Parathyroid adenoma (tissue), 2 donors: ENCODE results near the gene FZD1.

Source experiments
- H2AFZ ChIP-seq: fragments of 300-600 bp; sonication (generic); one replicate; pipeline ENCODE4 v1.7.0; 2017; ENCODE audit warnings: antibody characterized with exemption, mild to moderate bottlenecking
- H3K27ac ChIP-seq: fragments of 300-600 bp; sonication (generic); one replicate; pipeline ENCODE4 v1.7.0; 2017
- H3K27me3 ChIP-seq: fragments of 300-600 bp; sonication (generic); one replicate; pipeline ENCODE4 v1.7.0; 2017; ENCODE audit warnings: low read length; ENCODE audit not compliant: control insufficient read depth, insufficient read depth
- H3K36me3 ChIP-seq: fragments of 300-600 bp; sonication (generic); one replicate; pipeline ENCODE4 v1.7.0; 2017; ENCODE audit warnings: low read length; ENCODE audit not compliant: control insufficient read depth, insufficient read depth
- H3K4me1 ChIP-seq: fragments of 300-600 bp; sonication (generic); one replicate; pipeline ENCODE4 v1.7.0; 2017; ENCODE audit warnings: control low read depth
- H3K4me2 ChIP-seq: fragments of 300-600 bp; sonication (generic); one replicate; pipeline ENCODE4 v1.7.0; 2017; ENCODE audit warnings: low read length
- H3K4me3 ChIP-seq: fragments of 300-600 bp; sonication (generic); one replicate; pipeline ENCODE4 v1.7.0; 2017; ENCODE audit warnings: low read depth, low read length
- H3K79me2 ChIP-seq: fragments of 300-600 bp; sonication (generic); one replicate; pipeline ENCODE4 v1.7.0; 2017; ENCODE audit warnings: control low read depth
- H3K9ac ChIP-seq: fragments of 300-600 bp; sonication (generic); one replicate; pipeline ENCODE4 v1.7.0; 2017; ENCODE audit warnings: mild to moderate bottlenecking
- H3K9me3 ChIP-seq: fragments of 300-600 bp; sonication (generic); one replicate; pipeline ENCODE4 v1.7.0; 2017; ENCODE audit warnings: low read length; ENCODE audit not compliant: control insufficient read depth
- CTCF ChIP-seq: fragments of 300-600 bp; sonication (generic); IDR thresholded peaks from one replicate; pipeline ENCODE4 v1.7.0; 2017; ENCODE audit warnings: antibody characterized with exemption, mild to moderate bottlenecking
- donor health status: primary hyperparathyroidism.

FZD1 gene

DNA sequence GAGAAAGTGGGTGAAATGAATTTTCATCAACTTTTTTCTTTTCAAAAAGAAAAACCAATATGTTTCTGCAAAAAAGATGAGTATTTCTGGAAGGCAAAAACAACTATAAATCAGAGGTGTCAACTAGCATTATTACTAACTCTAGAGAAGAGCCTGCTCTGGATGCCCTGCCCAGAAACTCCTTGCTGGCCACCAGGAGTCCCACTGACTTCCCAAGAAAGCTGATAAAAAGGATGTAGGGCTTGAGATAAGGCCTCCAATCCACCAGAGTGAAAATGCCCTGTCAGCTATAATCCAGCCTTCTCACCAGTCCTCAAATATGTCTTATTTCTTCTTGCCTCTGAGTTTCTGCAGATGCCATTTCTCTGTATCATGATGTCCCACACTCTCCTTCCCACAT, 16.7 kb upstream of the FZD1 start:
- Histone ChIP-seq H3K4me1 (peaks cover 3% of the 10 kb centered on the region), H3K79me2 (no peaks in the 10 kb centered on the region), H2AFZ (no peak overlapping the region), H3K9ac (no peak overlapping the region), H3K27ac (no peak overlapping the region), H3K27me3 (no peaks in the 10 kb centered on the region), H3K36me3 (no peaks in the 10 kb centered on the region), H3K4me2 (no peak overlapping the region), H3K4me3 (no peak overlapping the region), H3K9me3 (no peaks in the 10 kb centered on the region)
- no peak for TF ChIP-seq CTCF

DNA sequence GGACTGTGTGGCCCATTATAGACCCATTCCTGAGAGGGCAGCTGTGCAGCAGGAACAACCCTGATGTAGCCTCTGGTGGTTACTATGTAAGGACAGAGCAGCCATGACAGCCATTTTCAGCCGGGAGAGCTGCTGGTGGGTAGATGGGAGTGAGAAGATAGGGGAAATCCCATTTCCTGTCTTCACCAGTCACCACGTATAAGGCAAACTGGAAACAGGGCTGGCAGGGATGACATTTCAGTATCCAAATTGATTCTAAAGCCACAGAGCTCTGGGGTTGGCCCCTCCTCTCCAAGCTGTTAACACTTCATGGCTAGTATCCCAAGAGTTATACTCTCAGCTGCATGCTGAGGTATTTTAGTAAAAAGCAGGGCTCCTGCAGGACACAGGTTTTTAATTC, 15.2 kb upstream of the FZD1 start:
- H2AFZ ChIP-seq: no peak overlapping the region
- no peaks in the 10 kb centered on the region for H3K27me3 ChIP-seq
- H3K4me2 ChIP-seq: no peak overlapping the region
- no peaks in the 10 kb centered on the region for H3K9me3 ChIP-seq
- TF ChIP-seq CTCF: no peak
- H3K79me2 ChIP-seq: no peaks in the 10 kb centered on the region
- no peak overlapping the region for H3K9ac ChIP-seq
- H3K4me1 ChIP-seq: no peaks in the 10 kb centered on the region
- H3K36me3 ChIP-seq: no peaks in the 10 kb centered on the region
- H3K4me3 ChIP-seq: no peak overlapping the region
- no peak overlapping the region for H3K27ac ChIP-seq

GRCh38 chr7:91249506-91250233, 14.6 kb upstream of the FZD1 start:
- H3K27me3 ChIP-seq: no peaks in the 10 kb centered on the region
- H3K9me3 ChIP-seq: no peaks in the 10 kb centered on the region
- no peak overlapping the region for H3K27ac ChIP-seq
- no peaks in the 10 kb centered on the region for H3K79me2 ChIP-seq
- no peak overlapping the region for H3K9ac ChIP-seq
- H3K4me1 ChIP-seq: no peaks in the 10 kb centered on the region
- no peak overlapping the region for H2AFZ ChIP-seq
- TF ChIP-seq CTCF: no peak
- H3K36me3 ChIP-seq: no peaks in the 10 kb centered on the region
- no peak overlapping the region for H3K4me2 ChIP-seq
- H3K4me3 ChIP-seq: no peak overlapping the region

- Histone ChIP-seq H3K27ac (no peak overlapping the region), H3K36me3 (no peaks in the 10 kb centered on the region), H3K79me2 (no peaks in the 10 kb centered on the region), H3K9ac (no peak overlapping the region), H3K27me3 (no peaks in the 10 kb centered on the region), H3K4me3 (no peak overlapping the region), H3K9me3 (no peaks in the 10 kb centered on the region), H2AFZ (no peak overlapping the region), H3K4me2 (no peak overlapping the region), H3K4me1 (no peaks in the 10 kb centered on the region)
- TF ChIP-seq CTCF: no peak
These were observed 13.5 kb upstream of the FZD1 start for GRCh38 chr7:91250706-91251105.

- no peak overlapping the region for H3K4me2 ChIP-seq
- no peak for TF ChIP-seq CTCF
- H3K79me2 ChIP-seq: no peaks in the 10 kb centered on the region
- no peak overlapping the region for H2AFZ ChIP-seq
- H3K9me3 ChIP-seq: no peaks in the 10 kb centered on the region
- no peaks in the 10 kb centered on the region for H3K4me1 ChIP-seq
- no peak overlapping the region for H3K9ac ChIP-seq
- no peaks in the 10 kb centered on the region for H3K36me3 ChIP-seq
- no peak overlapping the region for H3K27ac ChIP-seq
- no peak overlapping the region for H3K4me3 ChIP-seq
- H3K27me3 ChIP-seq: no peaks in the 10 kb centered on the region
These were observed 12.4 kb upstream of the FZD1 start for GRCh38 chr7:91251877-91252276.
